Measurements from ENCODE around the gene ZNF575. TPM values are rescaled to one million over a fixed set of nuclear protein-coding genes. Genes with fewer than 3 reads are reported as not detected.

The ZNF575 gene
- total and polyA plus RNA-seq, 2 experiments from 2014 or later: 0.10 to 0.65 TPM

DNA sequence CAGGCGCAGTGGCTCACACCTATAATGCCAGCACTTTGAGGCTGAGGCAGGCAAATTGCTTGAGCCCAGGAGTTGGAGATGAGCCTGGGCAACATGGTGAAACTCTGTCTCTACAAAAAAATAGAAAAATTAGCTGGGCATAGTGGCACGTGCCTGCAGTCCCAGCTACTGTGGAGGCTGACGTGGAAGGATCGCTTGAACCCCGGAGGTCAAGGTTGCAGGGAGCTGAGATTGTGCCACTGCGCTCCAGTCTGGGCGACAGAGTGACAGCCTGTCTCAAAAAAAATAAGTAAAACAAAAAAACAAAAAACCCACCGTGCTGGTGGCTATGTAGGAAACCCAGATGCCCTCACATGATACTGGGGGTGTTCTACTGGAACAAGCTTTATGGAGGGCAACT, 44.8 kb upstream of the ZNF575 start:
- no peak overlapping the region for H3K27ac Mint-ChIP-seq
- no peaks in the 10 kb centered on the region for H3K9me3 Mint-ChIP-seq
- H3K36me3 ChIP-seq (ENCODE audit: insufficient read depth): no peaks in the 10 kb centered on the region
- no peaks in the 10 kb centered on the region for H3K79me2 ChIP-seq (replicated peaks; ENCODE audit: insufficient read depth)
- no peak overlapping the region for H3K4me3 ChIP-seq
- H3K4me1 ChIP-seq (ENCODE audit: insufficient read depth): no peaks in the 10 kb centered on the region
- TF ChIP-seq EZH2phosphoT487 (IDR thresholded peaks at IDR 0.05; ENCODE audit: unreplicated experiment): no peak
- no peak for TF ChIP-seq EZH2 (IDR thresholded peaks at IDR 0.05; ENCODE audit: low read depth, unreplicated experiment)
- TF ChIP-seq, protein P1, sequence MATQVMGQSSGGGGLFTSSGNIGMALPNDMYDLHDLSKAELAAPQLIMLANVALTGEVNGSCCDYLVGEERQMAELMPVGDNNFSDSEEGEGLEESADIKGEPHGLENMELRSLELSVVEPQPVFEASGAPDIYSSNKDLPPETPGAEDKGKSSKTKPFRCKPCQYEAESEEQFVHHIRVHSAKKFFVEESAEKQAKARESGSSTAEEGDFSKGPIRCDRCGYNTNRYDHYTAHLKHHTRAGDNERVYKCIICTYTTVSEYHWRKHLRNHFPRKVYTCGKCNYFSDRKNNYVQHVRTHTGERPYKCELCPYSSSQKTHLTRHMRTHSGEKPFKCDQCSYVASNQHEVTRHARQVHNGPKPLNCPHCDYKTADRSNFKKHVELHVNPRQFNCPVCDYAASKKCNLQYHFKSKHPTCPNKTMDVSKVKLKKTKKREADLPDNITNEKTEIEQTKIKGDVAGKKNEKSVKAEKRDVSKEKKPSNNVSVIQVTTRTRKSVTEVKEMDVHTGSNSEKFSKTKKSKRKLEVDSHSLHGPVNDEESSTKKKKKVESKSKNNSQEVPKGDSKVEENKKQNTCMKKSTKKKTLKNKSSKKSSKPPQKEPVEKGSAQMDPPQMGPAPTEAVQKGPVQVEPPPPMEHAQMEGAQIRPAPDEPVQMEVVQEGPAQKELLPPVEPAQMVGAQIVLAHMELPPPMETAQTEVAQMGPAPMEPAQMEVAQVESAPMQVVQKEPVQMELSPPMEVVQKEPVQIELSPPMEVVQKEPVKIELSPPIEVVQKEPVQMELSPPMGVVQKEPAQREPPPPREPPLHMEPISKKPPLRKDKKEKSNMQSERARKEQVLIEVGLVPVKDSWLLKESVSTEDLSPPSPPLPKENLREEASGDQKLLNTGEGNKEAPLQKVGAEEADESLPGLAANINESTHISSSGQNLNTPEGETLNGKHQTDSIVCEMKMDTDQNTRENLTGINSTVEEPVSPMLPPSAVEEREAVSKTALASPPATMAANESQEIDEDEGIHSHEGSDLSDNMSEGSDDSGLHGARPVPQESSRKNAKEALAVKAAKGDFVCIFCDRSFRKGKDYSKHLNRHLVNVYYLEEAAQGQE (IDR thresholded peaks at IDR 0.05; ENCODE audit: unreplicated experiment): no peak
- TF ChIP-seq CTCF (conservative IDR thresholded peaks at IDR 0.05; ENCODE audit: low read depth in 2 of 2): no peak
- no peak for TF ChIP-seq ZNF114 (CRISPR knock-in tag; IDR thresholded peaks at IDR 0.05)
- no peak for TF ChIP-seq ETS1 (IDR thresholded peaks at IDR 0.05)
- no peak for TF ChIP-seq STAT1 (IDR thresholded peaks at IDR 0.05; ENCODE audit: unreplicated experiment)
- TF ChIP-seq, protein P2, sequence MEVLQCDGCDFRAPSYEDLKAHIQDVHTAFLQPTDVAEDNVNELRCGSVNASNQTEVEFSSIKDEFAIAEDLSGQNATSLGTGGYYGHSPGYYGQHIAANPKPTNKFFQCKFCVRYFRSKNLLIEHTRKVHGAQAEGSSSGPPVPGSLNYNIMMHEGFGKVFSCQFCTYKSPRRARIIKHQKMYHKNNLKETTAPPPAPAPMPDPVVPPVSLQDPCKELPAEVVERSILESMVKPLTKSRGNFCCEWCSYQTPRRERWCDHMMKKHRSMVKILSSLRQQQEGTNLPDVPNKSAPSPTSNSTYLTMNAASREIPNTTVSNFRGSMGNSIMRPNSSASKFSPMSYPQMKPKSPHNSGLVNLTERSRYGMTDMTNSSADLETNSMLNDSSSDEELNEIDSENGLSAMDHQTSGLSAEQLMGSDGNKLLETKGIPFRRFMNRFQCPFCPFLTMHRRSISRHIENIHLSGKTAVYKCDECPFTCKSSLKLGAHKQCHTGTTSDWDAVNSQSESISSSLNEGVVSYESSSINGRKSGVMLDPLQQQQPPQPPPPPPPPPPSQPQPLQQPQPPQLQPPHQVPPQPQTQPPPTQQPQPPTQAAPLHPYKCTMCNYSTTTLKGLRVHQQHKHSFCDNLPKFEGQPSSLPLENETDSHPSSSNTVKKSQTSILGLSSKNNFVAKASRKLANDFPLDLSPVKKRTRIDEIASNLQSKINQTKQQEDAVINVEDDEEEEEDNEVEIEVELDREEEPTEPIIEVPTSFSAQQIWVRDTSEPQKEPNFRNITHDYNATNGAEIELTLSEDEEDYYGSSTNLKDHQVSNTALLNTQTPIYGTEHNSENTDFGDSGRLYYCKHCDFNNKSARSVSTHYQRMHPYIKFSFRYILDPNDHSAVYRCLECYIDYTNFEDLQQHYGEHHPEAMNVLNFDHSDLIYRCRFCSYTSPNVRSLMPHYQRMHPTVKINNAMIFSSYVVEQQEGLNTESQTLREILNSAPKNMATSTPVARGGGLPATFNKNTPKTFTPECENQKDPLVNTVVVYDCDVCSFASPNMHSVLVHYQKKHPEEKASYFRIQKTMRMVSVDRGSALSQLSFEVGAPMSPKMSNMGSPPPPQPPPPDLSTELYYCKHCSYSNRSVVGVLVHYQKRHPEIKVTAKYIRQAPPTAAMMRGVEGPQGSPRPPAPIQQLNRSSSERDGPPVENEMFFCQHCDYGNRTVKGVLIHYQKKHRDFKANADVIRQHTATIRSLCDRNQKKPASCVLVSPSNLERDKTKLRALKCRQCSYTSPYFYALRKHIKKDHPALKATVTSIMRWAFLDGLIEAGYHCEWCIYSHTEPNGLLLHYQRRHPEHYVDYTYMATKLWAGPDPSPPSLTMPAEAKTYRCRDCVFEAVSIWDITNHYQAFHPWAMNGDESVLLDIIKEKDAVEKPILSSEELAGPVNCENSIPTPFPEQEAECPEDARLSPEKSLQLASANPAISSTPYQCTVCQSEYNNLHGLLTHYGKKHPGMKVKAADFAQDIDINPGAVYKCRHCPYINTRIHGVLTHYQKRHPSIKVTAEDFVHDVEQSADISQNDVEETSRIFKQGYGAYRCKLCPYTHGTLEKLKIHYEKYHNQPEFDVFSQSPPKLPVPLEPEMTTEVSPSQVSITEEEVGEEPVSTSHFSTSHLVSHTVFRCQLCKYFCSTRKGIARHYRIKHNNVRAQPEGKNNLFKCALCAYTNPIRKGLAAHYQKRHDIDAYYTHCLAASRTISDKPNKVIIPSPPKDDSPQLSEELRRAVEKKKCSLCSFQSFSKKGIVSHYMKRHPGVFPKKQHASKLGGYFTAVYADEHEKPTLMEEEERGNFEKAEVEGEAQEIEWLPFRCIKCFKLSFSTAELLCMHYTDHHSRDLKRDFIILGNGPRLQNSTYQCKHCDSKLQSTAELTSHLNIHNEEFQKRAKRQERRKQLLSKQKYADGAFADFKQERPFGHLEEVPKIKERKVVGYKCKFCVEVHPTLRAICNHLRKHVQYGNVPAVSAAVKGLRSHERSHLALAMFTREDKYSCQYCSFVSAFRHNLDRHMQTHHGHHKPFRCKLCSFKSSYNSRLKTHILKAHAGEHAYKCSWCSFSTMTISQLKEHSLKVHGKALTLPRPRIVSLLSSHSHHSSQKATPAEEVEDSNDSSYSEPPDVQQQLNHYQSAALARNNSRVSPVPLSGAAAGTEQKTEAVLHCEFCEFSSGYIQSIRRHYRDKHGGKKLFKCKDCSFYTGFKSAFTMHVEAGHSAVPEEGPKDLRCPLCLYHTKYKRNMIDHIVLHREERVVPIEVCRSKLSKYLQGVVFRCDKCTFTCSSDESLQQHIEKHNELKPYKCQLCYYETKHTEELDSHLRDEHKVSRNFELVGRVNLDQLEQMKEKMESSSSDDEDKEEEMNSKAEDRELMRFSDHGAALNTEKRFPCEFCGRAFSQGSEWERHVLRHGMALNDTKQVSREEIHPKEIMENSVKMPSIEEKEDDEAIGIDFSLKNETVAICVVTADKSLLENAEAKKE (CRISPR knock-in tag; IDR thresholded peaks at IDR 0.05): no peak
- no peak for TF ChIP-seq JUNB (IDR thresholded peaks at IDR 0.05; ENCODE audit: unreplicated experiment)
- TF ChIP-seq CREB1 (CRISPR knock-in tag; IDR thresholded peaks at IDR 0.05; ENCODE audit: low read depth): no peak
- no peak for TF ChIP-seq NANOG (IDR thresholded peaks at IDR 0.05; ENCODE audit: borderline replicate concordance)
- no peak for TF ChIP-seq ZNF331 (CRISPR knock-in tag; IDR thresholded peaks at IDR 0.05; ENCODE audit: low read depth)
- TF ChIP-seq POLR2AphosphoS5 (IDR thresholded peaks at IDR 0.05; ENCODE audit: low read depth): no peak
- H3F3A ChIP-seq (replicated peaks; ENCODE audit: low read depth): no peaks in the 10 kb centered on the region
- no peak overlapping the region for H3K27ac ChIP-seq (ENCODE audit: low read depth)
- peaks cover 1% of the 10 kb centered on the region for H3K27me3 Mint-ChIP-seq (ENCODE audit: insufficient read depth, low read depth, poor library complexity)
- DNase-seq (ENCODE audit: low spot score) (no peak), ATAC-seq (no peak)
- H3K36me3 Mint-ChIP-seq (ENCODE audit: low read depth): no peaks in the 10 kb centered on the region
- no peaks in the 10 kb centered on the region for H3K9me2 ChIP-seq (ENCODE audit: insufficient read depth)
- H3K4me3 Mint-ChIP-seq: no peak overlapping the region
- H3K27me3 ChIP-seq (ENCODE audit: insufficient read depth): no peaks in the 10 kb centered on the region
- no peak overlapping the region for H2AFZ ChIP-seq
- H3K4me2 ChIP-seq: no peak overlapping the region
- no peaks in the 10 kb centered on the region for H4K20me1 ChIP-seq (replicated peaks; ENCODE audit: insufficient read depth)
- no peaks in the 10 kb centered on the region for H3K4me1 Mint-ChIP-seq

All from GM23338 (cell line).